HCT116 (cell line): ENCODE measurements around the gene FNDC1. TPM values are rescaled to one million over a fixed set of nuclear protein-coding genes. Genes with fewer than 3 reads are reported as not detected.

ENCODE experiments used
- ATAC-seq: fragments of 200-7000 bp; cut with Tn5 transposase; 2 replicates; pipeline ENCODE4 v1.9.1; 2020; ENCODE audit warnings: mild to moderate bottlenecking, moderate library complexity
- BruUV-seq: library from RNA; stranded (reverse); fragments of 400-500 nt; replicated peaks from 2 replicates; lab custom pipeline; 2021; lab: Mats Ljungman, UMichigan
- CTCF ChIA-PET: fragments of 300-600 bp; sonication (Branson Sonifier 250); formaldehyde crosslinking; loops from one replicate; lab custom pipeline; 2021; ENCODE audit warnings: antibody characterized with exemption; lab: Charles Lee
- POLR2A ChIA-PET: fragments of 300-600, 350-600 bp; sonication (Branson Sonifier 250); formaldehyde crosslinking; loops from one replicate; lab custom pipeline; 2021; ENCODE audit warnings: antibody characterized with exemption; lab: Charles Lee
- RAD21 ChIA-PET, 2 experiments: fragments of 300-600 bp; sonication (Branson Sonifier 250); formaldehyde crosslinking; loops; one replicate each; lab custom pipeline; 2023; ENCODE audit warnings: low total read pairs in 2 of 2; ENCODE audit not compliant: uncharacterized antibody in 2 of 2, unreplicated experiment in 2 of 2, low non-redundant PET in 1 of 2; lab: Charles Lee
- DNase-seq: peaks from one replicate; pipeline ENCODE4 v3.0.0-alpha.2; 2010; ENCODE audit warnings: low read depth, low spot score
- H2AFZ ChIP-seq: fragments of 200-600 bp; shearing (Covaris generic), sonication (generic); 2 replicates; pipeline ENCODE4 v1.6.1; 2017; ENCODE audit warnings: low read depth, mixed run types, mixed read lengths, antibody characterized with exemption, low read length; ENCODE audit not compliant: poor library complexity, severe bottlenecking
- H3K27ac ChIP-seq: 2 replicates; pipeline ENCODE4 v1.5.1; 2012; ENCODE audit warnings: low read depth, low read length
- H3K27me3 ChIP-seq: fragments of 200-600 bp; sonication (generic); 2 replicates; pipeline ENCODE4 v1.6.1; 2016; ENCODE audit warnings: mixed run types, low read length, mixed read lengths; ENCODE audit not compliant: insufficient read depth
- H3K36me3 ChIP-seq, 2 experiments: fragments of 200-500 bp in 1 of 2; fragments of 200-600 bp in 1 of 2; sonication (Bioruptor generic) in 1 of 2; sonication (generic) in 1 of 2; 2 replicates each; pipeline versions ENCODE4 v1.5.1 to v1.6.1; 2014 to 2016; ENCODE audit warnings: low read length in 2 of 2, inconsistent platforms in 1 of 2, mixed read lengths in 1 of 2, mixed run types in 1 of 2; ENCODE audit not compliant: insufficient read depth in 2 of 2, control insufficient read depth in 1 of 2
- H3K4me1 ChIP-seq, 2 experiments: fragments of 200-600 bp in 1 of 2; sonication (generic) in 1 of 2; 2 replicates each; pipeline versions ENCODE4 v1.5.1 to v1.6.1; 2012 to 2017; ENCODE audit warnings: low read length in 2 of 2, inconsistent platforms in 1 of 2, mild to moderate bottlenecking in 1 of 2, mixed read lengths in 1 of 2, mixed run types in 1 of 2, moderate library complexity in 1 of 2; ENCODE audit not compliant: insufficient read depth in 2 of 2, control insufficient read depth in 1 of 2
- H3K4me2 ChIP-seq: fragments of 200-600 bp; sonication (generic); 2 replicates; pipeline ENCODE4 v1.6.1; 2017; ENCODE audit warnings: mixed run types, low read length, mixed read lengths
- H3K4me3 ChIP-seq, 2 experiments: fragments of 200-600 bp in 1 of 2; sonication (generic) in 1 of 2; replicated peaks in 1 of 2; 2 replicates each; pipeline ENCODE4 v1.5.1; 2011 to 2016; ENCODE audit warnings: low read length in 2 of 2, control low read depth in 1 of 2, low read depth in 1 of 2, mild to moderate bottlenecking in 1 of 2, mixed read lengths in 1 of 2, mixed run types in 1 of 2
- H3K79me2 ChIP-seq: fragments of 200-600 bp; sonication (generic); 2 replicates; pipeline ENCODE4 v1.6.1; 2017; ENCODE audit warnings: mild to moderate bottlenecking, mixed run types, low read length, moderate library complexity, mixed read lengths; ENCODE audit not compliant: insufficient read depth
- H3K9ac ChIP-seq: fragments of 200-600 bp; sonication (generic); 2 replicates; pipeline ENCODE4 v1.6.1; 2016; ENCODE audit warnings: low read length, mixed read lengths
- H3K9me2 ChIP-seq: fragments of 200-600 bp; sonication (generic), shearing (Covaris generic); 2 replicates; pipeline ENCODE4 v1.6.1; 2017; ENCODE audit warnings: mixed run types, mild to moderate bottlenecking, moderate library complexity; ENCODE audit not compliant: insufficient read depth
- H3K9me3 ChIP-seq, 2 experiments: fragments of 200-500 bp in 1 of 2; fragments of 200-600 bp in 1 of 2; sonication (Bioruptor generic) in 1 of 2; sonication (generic) in 1 of 2; 2 replicates each; pipeline ENCODE4 v1.6.1; 2014 to 2017; ENCODE audit warnings: low read length in 2 of 2, mixed read lengths in 2 of 2, inconsistent platforms in 1 of 2, low read depth in 1 of 2, mild to moderate bottlenecking in 1 of 2, mixed run types in 1 of 2, moderate library complexity in 1 of 2; ENCODE audit not compliant: control insufficient read depth in 1 of 2, insufficient read depth in 1 of 2
- H4K20me1 ChIP-seq: fragments of 200-600 bp; sonication (generic), shearing (Covaris generic); 2 replicates; pipeline ENCODE4 v1.6.1; 2017; ENCODE audit warnings: mixed run types, mild to moderate bottlenecking, moderate library complexity; ENCODE audit not compliant: insufficient read depth
- CEBPB ChIP-seq: IDR thresholded peaks from 2 replicates; pipeline ENCODE4 v1.6.1; 2012; ENCODE audit warnings: low read depth
- EGR1 ChIP-seq: IDR thresholded peaks from 2 replicates; pipeline ENCODE4 v1.6.1; 2012; ENCODE audit warnings: low read depth
- ELF1 ChIP-seq: IDR thresholded peaks from 2 replicates; pipeline ENCODE4 v1.6.1; 2012; ENCODE audit warnings: low read depth, borderline replicate concordance
- EZH2phosphoT487 ChIP-seq: fragments of 200-600 bp; IDR thresholded peaks from 2 replicates; pipeline ENCODE4 v1.6.1; 2018; ENCODE audit warnings: antibody characterized with exemption, borderline replicate concordance
- FOSL1 ChIP-seq: IDR thresholded peaks from 2 replicates; pipeline ENCODE4 v1.6.1; 2012; ENCODE audit warnings: low read depth
- JUND ChIP-seq: IDR thresholded peaks from 2 replicates; pipeline ENCODE4 v1.6.1; 2012
- POLR2A ChIP-seq: IDR thresholded peaks from 2 replicates; pipeline ENCODE4 v1.7.0; 2011; ENCODE audit warnings: borderline replicate concordance; ENCODE audit not compliant: insufficient read depth, insufficient read length; ENCODE audit errors: extremely low read depth
- POLR2AphosphoS5 ChIP-seq: IDR thresholded peaks from 2 replicates; pipeline ENCODE4 v1.6.1; 2011; ENCODE audit warnings: mild to moderate bottlenecking, low read depth, low read length, moderate library complexity
- RAD21 ChIP-seq: IDR thresholded peaks from 2 replicates; pipeline ENCODE4 v1.6.1; 2012; ENCODE audit warnings: low read depth, mild to moderate bottlenecking
- SIN3A ChIP-seq: IDR thresholded peaks from 2 replicates; pipeline ENCODE4 v1.6.1; 2012; ENCODE audit warnings: low read depth
- SP1 ChIP-seq: IDR thresholded peaks from 2 replicates; pipeline ENCODE4 v1.6.1; 2012; ENCODE audit warnings: low read depth
- SRF ChIP-seq: IDR thresholded peaks from 2 replicates; pipeline ENCODE4 v1.6.1; 2012; ENCODE audit warnings: low read depth
- TCF7L2 ChIP-seq: IDR thresholded peaks from 2 replicates; pipeline ENCODE4 v1.7.0; 2011; ENCODE audit warnings: borderline replicate concordance, inconsistent platforms; ENCODE audit not compliant: insufficient read depth, insufficient read length; ENCODE audit errors: extremely low read depth
- YY1 ChIP-seq: IDR thresholded peaks from 2 replicates; pipeline ENCODE4 v1.6.1; 2011; ENCODE audit warnings: low read length, low read depth, moderate library complexity, mild to moderate bottlenecking; ENCODE audit not compliant: insufficient replicate concordance; ENCODE audit errors: extremely low read depth
- ZFX ChIP-seq: fragments of 450-650 bp; IDR thresholded peaks from 2 replicates; pipeline ENCODE4 v1.6.1; 2017
- intact Hi-C: fragments of 100-400 bp; cut with micrococcal nuclease; formaldehyde crosslinking; loops from 2 replicates; pipeline ENCODE4 v1.10.0; 2022
- total RNA-seq: library from RNA; stranded (reverse); gene quantifications from one replicate; pipeline ENCODE4 v1.2.1, GENCODE V29; 2021; ENCODE audit not compliant: unreplicated experiment
- TF ChIP-seq, protein P1 (sequence below): IDR thresholded peaks from 2 replicates; pipeline ENCODE4 v1.6.1; 2012
- TF ChIP-seq, protein P2 (sequence below): IDR thresholded peaks from 2 replicates; pipeline ENCODE4 v1.6.1; 2012
- TF ChIP-seq, protein P3 (sequence below), 3 experiments: fragments of 200-600 bp in 1 of 3; sonication (generic) in 1 of 3; IDR thresholded peaks in 2 of 3; conservative IDR thresholded peaks in 1 of 3; 2 replicates each; pipeline ENCODE4 v1.5.1; 2012 to 2017; ENCODE audit warnings: low read depth in 2 of 3, low read length in 2 of 3, antibody characterized with exemption in 1 of 3, borderline replicate concordance in 1 of 3, control low read depth in 1 of 3, mild to moderate bottlenecking in 1 of 3, mixed read lengths in 1 of 3, mixed run types in 1 of 3, moderate library complexity in 1 of 3; ENCODE audit not compliant: insufficient read depth in 1 of 3

Gene FNDC1
- total RNA-seq, 1 experiment from 2014 or later, result 0.07 TPM

DNA sequence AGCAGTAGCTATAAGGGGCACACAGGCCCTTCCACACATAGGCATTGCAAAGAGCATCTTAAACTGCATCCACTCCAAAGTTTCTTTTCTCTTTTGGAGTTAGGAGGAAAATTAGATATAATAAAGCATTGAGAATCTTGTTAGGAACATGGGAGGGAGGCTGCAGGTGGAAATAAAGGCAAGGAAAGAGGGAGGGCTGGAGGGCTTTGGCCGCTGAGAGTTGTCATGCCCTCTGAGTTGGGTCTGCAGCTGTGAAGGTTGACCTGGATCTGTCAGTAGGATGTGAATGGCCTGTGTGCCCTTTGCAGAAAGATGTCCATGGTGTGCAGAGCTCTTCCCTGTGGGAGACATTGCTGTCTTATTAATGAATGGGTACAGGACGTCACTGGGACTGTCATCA, 134.0 kb downstream of the FNDC1 start:
- Histone ChIP-seq H3K4me2 (no peak overlapping the region), H3K4me1 (no peaks in the 10 kb centered on the region), H3K36me3 (no peaks in the 10 kb centered on the region), H3K9ac (no peak overlapping the region), H4K20me1 (no peaks in the 10 kb centered on the region), H3K27ac (no peak overlapping the region), H3K79me2 (no peaks in the 10 kb centered on the region), H2AFZ (no peak overlapping the region), H3K9me2 (no peaks in the 10 kb centered on the region), H3K9me3 (no peaks in the 10 kb centered on the region), H3K27me3 (peaks cover 9% of the 10 kb centered on the region), H3K4me3 (no peak overlapping the region)
- intact Hi-C loops, result no loop called here
- ATAC-seq, result no peak
- no peak for TF ChIP-seq POLR2A
- TF ChIP-seq YY1, result no peak
- no peak for TF ChIP-seq CEBPB
- TF ChIP-seq, protein P1, sequence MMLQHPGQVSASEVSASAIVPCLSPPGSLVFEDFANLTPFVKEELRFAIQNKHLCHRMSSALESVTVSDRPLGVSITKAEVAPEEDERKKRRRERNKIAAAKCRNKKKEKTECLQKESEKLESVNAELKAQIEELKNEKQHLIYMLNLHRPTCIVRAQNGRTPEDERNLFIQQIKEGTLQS, result no peak
- TF ChIP-seq EGR1, result no peak
- TF ChIP-seq, protein P2, sequence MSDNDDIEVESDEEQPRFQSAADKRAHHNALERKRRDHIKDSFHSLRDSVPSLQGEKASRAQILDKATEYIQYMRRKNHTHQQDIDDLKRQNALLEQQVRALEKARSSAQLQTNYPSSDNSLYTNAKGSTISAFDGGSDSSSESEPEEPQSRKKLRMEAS, result no peak
- TF ChIP-seq, protein P3, sequence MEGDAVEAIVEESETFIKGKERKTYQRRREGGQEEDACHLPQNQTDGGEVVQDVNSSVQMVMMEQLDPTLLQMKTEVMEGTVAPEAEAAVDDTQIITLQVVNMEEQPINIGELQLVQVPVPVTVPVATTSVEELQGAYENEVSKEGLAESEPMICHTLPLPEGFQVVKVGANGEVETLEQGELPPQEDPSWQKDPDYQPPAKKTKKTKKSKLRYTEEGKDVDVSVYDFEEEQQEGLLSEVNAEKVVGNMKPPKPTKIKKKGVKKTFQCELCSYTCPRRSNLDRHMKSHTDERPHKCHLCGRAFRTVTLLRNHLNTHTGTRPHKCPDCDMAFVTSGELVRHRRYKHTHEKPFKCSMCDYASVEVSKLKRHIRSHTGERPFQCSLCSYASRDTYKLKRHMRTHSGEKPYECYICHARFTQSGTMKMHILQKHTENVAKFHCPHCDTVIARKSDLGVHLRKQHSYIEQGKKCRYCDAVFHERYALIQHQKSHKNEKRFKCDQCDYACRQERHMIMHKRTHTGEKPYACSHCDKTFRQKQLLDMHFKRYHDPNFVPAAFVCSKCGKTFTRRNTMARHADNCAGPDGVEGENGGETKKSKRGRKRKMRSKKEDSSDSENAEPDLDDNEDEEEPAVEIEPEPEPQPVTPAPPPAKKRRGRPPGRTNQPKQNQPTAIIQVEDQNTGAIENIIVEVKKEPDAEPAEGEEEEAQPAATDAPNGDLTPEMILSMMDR (IDR thresholded peaks at IDR 0.05 in 2 of 3, conservative IDR thresholded peaks at IDR 0.05 in 1 of 3; ENCODE audit: borderline replicate concordance in 1 of 3, insufficient read depth in 1 of 3, low read depth in 2 of 3, low read length in 2 of 3), result no peak
- no peak for TF ChIP-seq EZH2phosphoT487
- no peak for TF ChIP-seq SP1
- no peak for TF ChIP-seq POLR2AphosphoS5
- TF ChIP-seq ZFX, result no peak
- no peak for TF ChIP-seq ELF1
- no peak for TF ChIP-seq TCF7L2
- TF ChIP-seq SIN3A, result no peak
- no peak for TF ChIP-seq SRF
- TF ChIP-seq RAD21, result no peak
- TF ChIP-seq JUND, result no peak
- TF ChIP-seq FOSL1, result no peak
- BruUV-seq, result no TSS peak
- DNase-seq, result no peak
- CTCF ChIA-PET, result no interaction called here
- POLR2A ChIA-PET, result no interaction called here
- RAD21 ChIA-PET, result no interaction called here
